ENCODE results near the gene RPS2.

- TF ChIP-seq POLR2A (IDR thresholded peaks at IDR 0.05; ENCODE audit: low read length): no peak
- TF ChIP-seq GATA1 (IDR thresholded peaks at IDR 0.05; ENCODE audit: low read depth, low read length): no peak
Observed at GRCh38 chr16:1958715-1959268, 5.8 kb downstream of the RPS2 start.

All from erythroblast (primary cell).